PC-9 (cell line): ENCODE results near the gene CSRNP2. TPM values are rescaled to one million over a fixed set of nuclear protein-coding genes. Genes with fewer than 3 reads are reported as not detected.
A peak's percentile ranks its signal among the peaks of the same experiment; 100 is the strongest.

Source experiments
- BruUV-seq: library from RNA; stranded (reverse); fragments of 400-500 nt; replicated peaks from 2 replicates; lab custom pipeline; 2021; lab: Mats Ljungman, UMichigan
- CTCF ChIA-PET: fragments of 300-600 bp; sonication (Branson Sonifier 250); formaldehyde crosslinking; loops from one replicate; lab custom pipeline; 2022; ENCODE audit warnings: antibody characterized with exemption; lab: Charles Lee
- POLR2A ChIA-PET: fragments of 300-600 bp; sonication (Branson Sonifier 250); formaldehyde crosslinking; loops from one replicate; lab custom pipeline; 2022; ENCODE audit warnings: antibody characterized with exemption; ENCODE audit not compliant: unreplicated experiment; lab: Charles Lee
- DNase-seq, 2 experiments: peaks; one replicate each; pipeline versions ENCODE4 v3.0.0 to v3.0.0-alpha.2; 2015 to 2022; ENCODE audit warnings: mixed read lengths in 1 of 2
- H2AFZ ChIP-seq: fragments of 200-600 bp; sonication (generic); 2 replicates; pipeline ENCODE4 v1.8.1; 2017; ENCODE audit warnings: antibody characterized with exemption
- H3F3A ChIP-seq: fragments of 200-600 bp; sonication (generic); 2 replicates; pipeline ENCODE4 v1.8.1; 2017; ENCODE audit warnings: antibody characterized with exemption, mild to moderate bottlenecking, low read depth; ENCODE audit not compliant: insufficient read depth
- H3K27ac ChIP-seq: fragments of 200-600 bp; sonication (generic); 2 replicates; pipeline ENCODE4 v1.6.1; 2016; ENCODE audit warnings: mixed run types
- H3K27me3 ChIP-seq: fragments of 200-600 bp; sonication (generic); 2 replicates; pipeline ENCODE4 v1.6.1; 2016; ENCODE audit warnings: low read depth, mixed run types; ENCODE audit not compliant: insufficient read depth
- H3K36me3 ChIP-seq: fragments of 200-600 bp; sonication (generic); 2 replicates; pipeline ENCODE4 v1.6.1; 2016; ENCODE audit warnings: low read depth, mixed run types
- H3K4me1 ChIP-seq: fragments of 200-600 bp; sonication (generic); replicated peaks from 2 replicates; pipeline ENCODE4 v1.6.1; 2016; ENCODE audit warnings: mixed run types; ENCODE audit not compliant: insufficient read depth
- H3K4me2 ChIP-seq: fragments of 200-600 bp; sonication (generic); 2 replicates; pipeline ENCODE4 v1.6.1; 2017; ENCODE audit warnings: mixed run types
- H3K4me3 ChIP-seq: fragments of 200-600 bp; sonication (generic); 2 replicates; pipeline ENCODE4 v1.6.1; 2016; ENCODE audit warnings: mixed run types
- H3K79me2 ChIP-seq: fragments of 200-600 bp; sonication (generic); 2 replicates; pipeline ENCODE4 v1.6.1; 2017; ENCODE audit warnings: low read depth, mixed run types
- H3K9me2 ChIP-seq: fragments of 200-600 bp; sonication (generic); 2 replicates; pipeline ENCODE4 v1.8.1; 2017; ENCODE audit warnings: mild to moderate bottlenecking; ENCODE audit not compliant: insufficient read depth
- H3K9me3 ChIP-seq: fragments of 200-600 bp; sonication (generic); 2 replicates; pipeline ENCODE4 v1.8.1; 2016; ENCODE audit warnings: low read depth; ENCODE audit not compliant: insufficient read depth
- H4K20me1 ChIP-seq: fragments of 200-600 bp; sonication (generic); 2 replicates; pipeline ENCODE4 v1.8.1; 2017; ENCODE audit not compliant: insufficient read depth
- EZH2 ChIP-seq: fragments of 200-600 bp; sonication (generic); IDR thresholded peaks from 2 replicates; pipeline ENCODE4 v1.8.0; 2017; ENCODE audit warnings: antibody characterized with exemption, low read depth
- intact Hi-C: fragments of 100-400 bp; cut with micrococcal nuclease; formaldehyde crosslinking; loops from one replicate; pipeline ENCODE4 v1.10.0; 2022; ENCODE audit not compliant: unreplicated experiment
- total RNA-seq: library from RNA; stranded (reverse); gene quantifications from 2 replicates; pipeline ENCODE4 v1.2.3, GENCODE V29; 2021
- TF ChIP-seq, protein P1 (sequence below): fragments of 200-600 bp; sonication (generic); conservative IDR thresholded peaks from 2 replicates; pipeline ENCODE4 v1.6.1; 2017; ENCODE audit warnings: mixed run types, antibody characterized with exemption, mild to moderate bottlenecking, moderate library complexity

CSRNP2 gene
- total RNA-seq, 1 experiment from 2014 or later, result 19.3 TPM

- H3K4me1 ChIP-seq, result peaks cover 6% of the 10 kb centered on the region
- H3K27ac ChIP-seq, result no peak overlapping the region
- no TSS peak for BruUV-seq
- no peak overlapping the region for H2AFZ ChIP-seq
- H3K4me3 ChIP-seq, result no peak overlapping the region
- H4K20me1 ChIP-seq, result no peaks in the 10 kb centered on the region
- no peak overlapping the region for H3K4me2 ChIP-seq
- peaks cover 6% of the 10 kb centered on the region; the same call in 1 of the 2 replicates for H3K79me2 ChIP-seq
- TF ChIP-seq, protein P1, sequence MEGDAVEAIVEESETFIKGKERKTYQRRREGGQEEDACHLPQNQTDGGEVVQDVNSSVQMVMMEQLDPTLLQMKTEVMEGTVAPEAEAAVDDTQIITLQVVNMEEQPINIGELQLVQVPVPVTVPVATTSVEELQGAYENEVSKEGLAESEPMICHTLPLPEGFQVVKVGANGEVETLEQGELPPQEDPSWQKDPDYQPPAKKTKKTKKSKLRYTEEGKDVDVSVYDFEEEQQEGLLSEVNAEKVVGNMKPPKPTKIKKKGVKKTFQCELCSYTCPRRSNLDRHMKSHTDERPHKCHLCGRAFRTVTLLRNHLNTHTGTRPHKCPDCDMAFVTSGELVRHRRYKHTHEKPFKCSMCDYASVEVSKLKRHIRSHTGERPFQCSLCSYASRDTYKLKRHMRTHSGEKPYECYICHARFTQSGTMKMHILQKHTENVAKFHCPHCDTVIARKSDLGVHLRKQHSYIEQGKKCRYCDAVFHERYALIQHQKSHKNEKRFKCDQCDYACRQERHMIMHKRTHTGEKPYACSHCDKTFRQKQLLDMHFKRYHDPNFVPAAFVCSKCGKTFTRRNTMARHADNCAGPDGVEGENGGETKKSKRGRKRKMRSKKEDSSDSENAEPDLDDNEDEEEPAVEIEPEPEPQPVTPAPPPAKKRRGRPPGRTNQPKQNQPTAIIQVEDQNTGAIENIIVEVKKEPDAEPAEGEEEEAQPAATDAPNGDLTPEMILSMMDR, result no peak
- no peak for TF ChIP-seq EZH2
- no peaks in the 10 kb centered on the region for H3K27me3 ChIP-seq
- CTCF ChIA-PET, result interaction anchor here (0.6 kb wide), 1 partner anchor 42 kb away, joined by 5 read pairs; no protein-coding TSS in a partner anchor
- H3K9me3 ChIP-seq, result no peaks in the 10 kb centered on the region
- H3F3A ChIP-seq, result peaks cover 12% of the 10 kb centered on the region; the same call in 1 of the 2 replicates
- no peak for DNase-seq
- POLR2A ChIA-PET, result interaction anchor here (0.5 kb wide), 1 partner anchor 151 kb away, joined by 6 read pairs; no protein-coding TSS in a partner anchor
- intact Hi-C loops, result loop anchor here (10.0 kb wide), 1 partner anchor 258 kb away; the partner anchor contains the start of gene CELA1
- no peaks in the 10 kb centered on the region for H3K36me3 ChIP-seq
- no peaks in the 10 kb centered on the region for H3K9me2 ChIP-seq
Observed at GRCh38 chr12:51086933-51087332, 3.5 kb upstream of the CSRNP2 start.

- Histone ChIP-seq H3K9me3 (no peaks in the 10 kb centered on the region), H3K36me3 (no peaks in the 10 kb centered on the region), H3K27ac (no peak overlapping the region), H3K9me2 (no peaks in the 10 kb centered on the region), H3K4me2 (no peak overlapping the region), H3K79me2 (peaks cover 16% of the 10 kb centered on the region; the same call in 1 of the 2 replicates), H4K20me1 (no peaks in the 10 kb centered on the region), H3K27me3 (no peaks in the 10 kb centered on the region), H3F3A (peaks cover 12% of the 10 kb centered on the region; the same call in 1 of the 2 replicates), H2AFZ (no peak overlapping the region), H3K4me1 (peaks cover 8% of the 10 kb centered on the region), H3K4me3 (no peak overlapping the region)
- no TSS peak for BruUV-seq
- intact Hi-C loops, result loop anchor here (10.0 kb wide), 1 partner anchor 259 kb away; the partner anchor contains the start of gene CELA1
- ChIA-PET CTCF (no interaction called here), POLR2A (no interaction called here)
- no peak for DNase-seq
- no peak for TF ChIP-seq EZH2
- TF ChIP-seq, protein P1, result no peak
Observed at GRCh38 chr12:51085757-51086156, 2.4 kb upstream of the CSRNP2 start.

DNA sequence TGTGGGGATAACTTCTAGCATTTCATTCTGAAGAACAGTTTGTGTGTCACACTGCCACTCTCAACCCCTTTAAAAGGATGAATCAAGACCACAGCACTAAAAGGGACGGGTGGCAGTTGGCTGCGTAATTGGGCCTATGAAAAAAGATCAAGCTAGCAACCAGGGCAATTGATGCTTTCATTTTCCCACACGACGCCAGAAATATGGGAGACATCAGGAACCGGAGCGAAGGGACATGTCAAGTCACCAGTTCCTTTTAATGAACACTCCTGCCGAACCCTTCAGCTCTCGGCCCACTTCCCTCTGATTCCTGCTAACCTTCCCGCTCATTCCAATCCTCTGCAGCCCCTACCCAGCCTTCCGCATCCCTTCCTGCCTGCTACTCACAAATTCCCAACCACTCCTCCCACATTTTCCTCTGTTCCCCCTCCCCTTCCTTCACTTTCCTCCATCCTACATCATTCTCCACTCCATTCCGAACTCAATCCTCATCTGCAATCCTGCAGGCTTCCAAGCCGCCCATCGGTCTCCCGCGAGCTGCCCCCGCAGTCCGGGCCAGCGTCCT, 753 bp downstream of the CSRNP2 start:
- BruUV-seq, result no TSS peak
- peak overlapping the region; percentile 26 for H3K27ac ChIP-seq
- H3K79me2 ChIP-seq, result peaks cover 18% of the 10 kb centered on the region; the same call in 1 of the 2 replicates
- intact Hi-C loops, result loop anchor here (2.0 to 10.0 kb wide), 2 partner anchors 34 to 262 kb away; partner anchors contain the start of genes CELA1 and LETMD1
- H3K9me2 ChIP-seq, result no peaks in the 10 kb centered on the region
- H4K20me1 ChIP-seq, result 0 out of 2 replicates have a peak, but pooled peaks cover 3% of the 10 kb centered on the region
- H3K4me2 ChIP-seq, result peak overlapping the region; percentile 87
- TF ChIP-seq, protein P1, result no peak
- no peak for TF ChIP-seq EZH2
- H3K27me3 ChIP-seq, result no peaks in the 10 kb centered on the region
- no peaks in the 10 kb centered on the region for H3K9me3 ChIP-seq
- peak overlapping the region; percentile 84 for H3K4me3 ChIP-seq
- peaks cover 8% of the 10 kb centered on the region for H3K4me1 ChIP-seq
- H3K36me3 ChIP-seq, result no peaks in the 10 kb centered on the region
- peaks cover 9% of the 10 kb centered on the region; the same call in 1 of the 2 replicates for H3F3A ChIP-seq
- ChIA-PET CTCF (interaction anchor here (0.6 kb wide), 1 partner anchor 995 kb away, joined by 4 read pairs; no protein-coding TSS in a partner anchor), POLR2A (interaction anchor here (0.5 to 1.0 kb wide), 5 partner anchors 9 to 828 kb away, joined by 5 to 8 read pairs (median 7); no protein-coding TSS in a partner anchor)
- DNase-seq, result peak in 1 of 2 experiments; percentile 12
- H2AFZ ChIP-seq, result peak overlapping the region; percentile 88
